ENCODE measurements around the gene DMD. TPM values are rescaled to one million over a fixed set of nuclear protein-coding genes. Genes with fewer than 3 reads are reported as not detected.

Gene DMD
- polyA plus RNA-seq, 2 of the 4 experiments (the other 2 are of a cell fraction), result 0.03 TPM; not detected in 1

GRCh38 chrX:32614707-32615106, 596.6 kb downstream of the DMD start:
- CTCF ChIA-PET, result no interaction called here
- DNase-seq (ENCODE audit: low read depth in 1 of 2, low spot score in 1 of 2) (no peak), ATAC-seq (no peak), FAIRE-seq (no peak)
- Histone ChIP-seq H3K27ac (no peak overlapping the region), H3K9me3 (no peaks in the 10 kb centered on the region), H3K4me3 (no peak overlapping the region), H3K4me1 (no peaks in the 10 kb centered on the region), H3K4me2 (no peak overlapping the region)
- 0% methylated on average over 2 of the region's 2 CpGs for WGBS (ENCODE audit: missing lambda C conversion rate)
- TF ChIP-seq, protein P1, sequence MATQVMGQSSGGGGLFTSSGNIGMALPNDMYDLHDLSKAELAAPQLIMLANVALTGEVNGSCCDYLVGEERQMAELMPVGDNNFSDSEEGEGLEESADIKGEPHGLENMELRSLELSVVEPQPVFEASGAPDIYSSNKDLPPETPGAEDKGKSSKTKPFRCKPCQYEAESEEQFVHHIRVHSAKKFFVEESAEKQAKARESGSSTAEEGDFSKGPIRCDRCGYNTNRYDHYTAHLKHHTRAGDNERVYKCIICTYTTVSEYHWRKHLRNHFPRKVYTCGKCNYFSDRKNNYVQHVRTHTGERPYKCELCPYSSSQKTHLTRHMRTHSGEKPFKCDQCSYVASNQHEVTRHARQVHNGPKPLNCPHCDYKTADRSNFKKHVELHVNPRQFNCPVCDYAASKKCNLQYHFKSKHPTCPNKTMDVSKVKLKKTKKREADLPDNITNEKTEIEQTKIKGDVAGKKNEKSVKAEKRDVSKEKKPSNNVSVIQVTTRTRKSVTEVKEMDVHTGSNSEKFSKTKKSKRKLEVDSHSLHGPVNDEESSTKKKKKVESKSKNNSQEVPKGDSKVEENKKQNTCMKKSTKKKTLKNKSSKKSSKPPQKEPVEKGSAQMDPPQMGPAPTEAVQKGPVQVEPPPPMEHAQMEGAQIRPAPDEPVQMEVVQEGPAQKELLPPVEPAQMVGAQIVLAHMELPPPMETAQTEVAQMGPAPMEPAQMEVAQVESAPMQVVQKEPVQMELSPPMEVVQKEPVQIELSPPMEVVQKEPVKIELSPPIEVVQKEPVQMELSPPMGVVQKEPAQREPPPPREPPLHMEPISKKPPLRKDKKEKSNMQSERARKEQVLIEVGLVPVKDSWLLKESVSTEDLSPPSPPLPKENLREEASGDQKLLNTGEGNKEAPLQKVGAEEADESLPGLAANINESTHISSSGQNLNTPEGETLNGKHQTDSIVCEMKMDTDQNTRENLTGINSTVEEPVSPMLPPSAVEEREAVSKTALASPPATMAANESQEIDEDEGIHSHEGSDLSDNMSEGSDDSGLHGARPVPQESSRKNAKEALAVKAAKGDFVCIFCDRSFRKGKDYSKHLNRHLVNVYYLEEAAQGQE (IDR thresholded peaks at IDR 0.05), result no peak
- TF ChIP-seq, protein P2, sequence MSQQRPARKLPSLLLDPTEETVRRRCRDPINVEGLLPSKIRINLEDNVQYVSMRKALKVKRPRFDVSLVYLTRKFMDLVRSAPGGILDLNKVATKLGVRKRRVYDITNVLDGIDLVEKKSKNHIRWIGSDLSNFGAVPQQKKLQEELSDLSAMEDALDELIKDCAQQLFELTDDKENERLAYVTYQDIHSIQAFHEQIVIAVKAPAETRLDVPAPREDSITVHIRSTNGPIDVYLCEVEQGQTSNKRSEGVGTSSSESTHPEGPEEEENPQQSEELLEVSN (IDR thresholded peaks at IDR 0.05; ENCODE audit: borderline replicate concordance, low read depth), result no peak
- no peak for TF ChIP-seq RNF2 (IDR thresholded peaks at IDR 0.05; ENCODE audit: borderline replicate concordance, low read depth)
- no peak for TF ChIP-seq CHD4 (IDR thresholded peaks at IDR 0.05; ENCODE audit: borderline replicate concordance)
- TF ChIP-seq EHF (CRISPR knock-in tag; IDR thresholded peaks at IDR 0.05), result no peak
- no peak for TF ChIP-seq RARB (CRISPR knock-in tag; IDR thresholded peaks at IDR 0.05)
- POLR2A ChIA-PET, result no interaction called here

DNA sequence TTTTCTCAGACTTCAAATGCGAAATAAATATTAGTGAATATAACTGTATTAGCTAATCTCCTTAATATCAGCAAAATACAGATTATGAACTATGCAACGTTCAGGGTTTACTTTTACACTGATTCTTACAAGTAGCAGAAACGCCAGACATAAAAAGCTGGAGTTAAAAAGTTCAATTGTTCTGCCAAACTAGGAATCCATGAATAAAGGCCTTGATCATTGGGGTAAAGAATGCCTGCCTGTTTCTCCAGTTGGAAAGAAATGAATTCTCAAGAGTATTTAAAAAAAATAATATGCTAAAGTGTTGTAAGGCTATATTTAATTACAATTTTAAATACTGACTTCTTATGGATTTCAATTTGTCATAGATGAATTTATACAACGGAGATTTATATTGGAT, 612.2 kb downstream of the DMD start:
- ATAC-seq, result no peak
- WGBS (ENCODE audit: missing lambda C conversion rate), result 0% methylated on average over 4 of the region's 4 CpGs
- FAIRE-seq, result no peak
- TF ChIP-seq, protein P2 (IDR thresholded peaks at IDR 0.05; ENCODE audit: borderline replicate concordance, low read depth), result no peak
- TF ChIP-seq MAZ (IDR thresholded peaks at IDR 0.05; ENCODE audit: borderline replicate concordance, low read depth, low read length) (no peak), KDM1A (IDR thresholded peaks at IDR 0.05; ENCODE audit: low read depth) (no peak), MAFK (IDR thresholded peaks at IDR 0.05; ENCODE audit: partially characterized antibody) (no peak), RFX5 (IDR thresholded peaks at IDR 0.05) (no peak), RNF2 (IDR thresholded peaks at IDR 0.05; ENCODE audit: borderline replicate concordance, low read depth) (no peak), RCOR1 (IDR thresholded peaks at IDR 0.05; ENCODE audit: low read depth, low read length) (no peak), MAX (IDR thresholded peaks at IDR 0.05) (no peak), POLR2AphosphoS2 (conservative IDR thresholded peaks at IDR 0.05; ENCODE audit: low read length) (no peak), CHD2 (IDR thresholded peaks at IDR 0.05; ENCODE audit: low read length, partially characterized antibody) (no peak), SREBF2 (IDR thresholded peaks at IDR 0.05) (no peak), CHD4 (IDR thresholded peaks at IDR 0.05; ENCODE audit: borderline replicate concordance) (no peak), MYC (IDR thresholded peaks at IDR 0.05; ENCODE audit: borderline replicate concordance, low read length) (no peak)
- TF ChIP-seq, protein P3, sequence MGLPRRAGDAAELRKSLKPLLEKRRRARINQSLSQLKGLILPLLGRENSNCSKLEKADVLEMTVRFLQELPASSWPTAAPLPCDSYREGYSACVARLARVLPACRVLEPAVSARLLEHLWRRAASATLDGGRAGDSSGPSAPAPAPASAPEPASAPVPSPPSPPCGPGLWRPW (IDR thresholded peaks at IDR 0.05), result no peak
- TF ChIP-seq, protein P4, sequence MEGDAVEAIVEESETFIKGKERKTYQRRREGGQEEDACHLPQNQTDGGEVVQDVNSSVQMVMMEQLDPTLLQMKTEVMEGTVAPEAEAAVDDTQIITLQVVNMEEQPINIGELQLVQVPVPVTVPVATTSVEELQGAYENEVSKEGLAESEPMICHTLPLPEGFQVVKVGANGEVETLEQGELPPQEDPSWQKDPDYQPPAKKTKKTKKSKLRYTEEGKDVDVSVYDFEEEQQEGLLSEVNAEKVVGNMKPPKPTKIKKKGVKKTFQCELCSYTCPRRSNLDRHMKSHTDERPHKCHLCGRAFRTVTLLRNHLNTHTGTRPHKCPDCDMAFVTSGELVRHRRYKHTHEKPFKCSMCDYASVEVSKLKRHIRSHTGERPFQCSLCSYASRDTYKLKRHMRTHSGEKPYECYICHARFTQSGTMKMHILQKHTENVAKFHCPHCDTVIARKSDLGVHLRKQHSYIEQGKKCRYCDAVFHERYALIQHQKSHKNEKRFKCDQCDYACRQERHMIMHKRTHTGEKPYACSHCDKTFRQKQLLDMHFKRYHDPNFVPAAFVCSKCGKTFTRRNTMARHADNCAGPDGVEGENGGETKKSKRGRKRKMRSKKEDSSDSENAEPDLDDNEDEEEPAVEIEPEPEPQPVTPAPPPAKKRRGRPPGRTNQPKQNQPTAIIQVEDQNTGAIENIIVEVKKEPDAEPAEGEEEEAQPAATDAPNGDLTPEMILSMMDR (IDR thresholded peaks at IDR 0.05), result no peak
- H3K9me3 ChIP-seq, result no peaks in the 10 kb centered on the region
- H3K4me1 ChIP-seq, result no peaks in the 10 kb centered on the region
- H3K4me3 ChIP-seq, result no peak overlapping the region
- H3K27ac ChIP-seq, result no peak overlapping the region
- POLR2A ChIA-PET, result no interaction called here
- no peak for DNase-seq (ENCODE audit: low read depth in 1 of 2, low spot score in 1 of 2)
- H3K4me2 ChIP-seq, result no peak overlapping the region
- CTCF ChIA-PET, result no interaction called here

Data from A549 (cell line).